ENCODE data around the gene PEF1.

The PEF1 gene

DNA sequence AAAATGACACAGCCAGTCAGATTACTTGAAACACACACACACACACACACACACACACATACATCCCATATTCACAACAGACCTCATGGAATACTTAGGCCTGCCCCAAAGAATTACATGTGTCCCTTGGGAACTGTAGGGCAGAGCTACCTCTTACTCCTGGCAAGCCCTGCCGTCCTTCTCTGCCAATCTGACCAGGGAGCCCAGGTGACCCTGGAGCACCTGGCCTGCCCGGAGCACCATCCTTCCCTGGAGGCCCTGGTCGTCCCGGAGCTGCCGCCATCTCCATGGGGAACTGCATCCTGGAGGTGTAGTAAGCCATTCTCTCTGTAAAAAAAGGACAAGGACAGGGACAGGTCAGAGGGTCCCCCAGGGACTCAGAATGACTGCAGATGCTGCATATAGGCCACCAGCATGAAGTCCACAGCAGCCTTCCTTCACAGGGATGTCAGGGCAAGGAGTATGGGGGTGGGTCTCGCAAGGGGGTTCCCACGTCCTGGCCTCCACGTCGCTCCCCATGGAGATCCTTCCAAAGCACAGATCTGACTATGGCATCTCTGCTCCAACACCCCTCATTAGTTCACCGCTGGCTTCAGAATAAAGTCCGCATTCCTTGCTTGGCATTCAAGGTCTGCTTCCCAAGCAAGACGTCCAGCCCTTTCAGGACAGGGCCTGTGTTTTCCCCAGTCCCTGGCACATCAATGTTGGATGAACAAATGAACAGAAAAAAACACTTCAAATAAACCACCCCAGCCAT is 9.2 kb upstream of the PEF1 start:
- TF ChIP-seq ZNF274 (IDR thresholded peaks at IDR 0.05; ENCODE audit: low read depth, low read length): no peak
- H3K4me3 ChIP-seq (ENCODE audit: low read length): no peak overlapping the region

DNA sequence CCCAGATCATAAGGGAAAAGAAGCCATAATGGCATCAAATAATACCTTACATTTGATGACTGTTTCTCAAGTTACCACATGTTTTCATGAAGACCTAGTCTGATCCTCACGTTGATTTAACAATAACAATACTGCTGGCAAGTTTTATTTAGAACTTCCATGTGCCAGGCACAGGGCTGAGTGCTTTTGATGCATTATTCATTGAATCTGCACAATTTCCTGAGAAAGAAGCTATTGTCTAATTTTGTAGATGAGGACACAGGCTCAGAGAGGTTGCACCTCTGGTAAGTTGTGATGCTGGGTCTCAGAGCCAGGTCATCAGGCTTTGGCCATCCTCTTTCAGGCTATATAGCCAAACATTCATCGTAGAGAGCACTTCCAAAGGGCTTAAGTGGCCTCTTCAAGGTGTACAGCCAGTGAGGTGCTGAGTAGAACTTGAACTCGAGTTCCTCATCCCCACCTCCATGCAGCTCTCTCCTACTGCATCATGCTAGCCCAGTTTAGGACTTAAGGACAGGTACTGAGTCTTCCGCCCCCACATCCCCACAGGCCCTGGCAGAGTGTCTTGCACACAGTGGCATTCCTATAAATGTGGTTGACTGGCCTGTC is 8.3 kb upstream of the PEF1 start:
- TF ChIP-seq ZNF274 (IDR thresholded peaks at IDR 0.05; ENCODE audit: low read depth, low read length): no peak
- no peak overlapping the region for H3K4me3 ChIP-seq (ENCODE audit: low read length)

DNA sequence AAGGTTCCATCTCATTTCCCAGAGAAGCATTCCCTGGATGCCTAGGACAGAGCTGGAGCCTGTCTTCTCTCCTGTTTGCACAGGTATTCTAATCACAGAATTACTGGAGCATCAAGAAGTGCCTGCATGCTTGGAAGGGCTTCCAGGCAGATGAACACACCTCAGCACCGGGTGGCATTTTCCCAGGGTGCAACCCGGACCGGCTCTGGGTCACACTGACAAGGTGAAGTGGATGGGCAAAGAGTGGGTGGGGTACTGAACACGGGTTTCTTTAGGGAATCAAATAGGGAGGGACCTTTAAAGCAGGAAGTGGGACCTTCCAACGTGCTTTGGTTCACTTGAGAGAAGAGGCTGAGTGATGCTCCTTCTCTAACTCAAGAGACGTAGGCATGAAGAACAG is 7.1 kb upstream of the PEF1 start:
- H3K4me3 ChIP-seq (ENCODE audit: low read length): no peak overlapping the region
- no peak for TF ChIP-seq ZNF274 (IDR thresholded peaks at IDR 0.05; ENCODE audit: low read depth, low read length)

DNA sequence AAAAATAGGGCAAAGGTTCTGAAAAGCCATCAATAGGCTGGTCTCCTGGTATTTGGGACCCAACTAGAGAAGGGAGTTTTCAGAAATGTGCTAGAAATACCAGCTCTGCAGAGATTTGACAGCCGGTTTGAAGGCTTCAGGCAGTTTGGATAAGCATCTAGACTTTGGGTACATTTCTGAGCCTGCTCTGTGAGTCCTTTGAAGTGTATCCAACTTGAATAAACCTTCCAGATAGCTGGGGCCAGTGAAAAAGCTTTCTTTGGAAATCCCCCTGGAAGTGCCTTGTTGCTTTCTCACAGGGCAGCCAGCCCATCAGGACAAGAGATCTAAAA is 6.4 kb upstream of the PEF1 start:
- no peak for TF ChIP-seq ZNF274 (IDR thresholded peaks at IDR 0.05; ENCODE audit: low read depth, low read length)
- no peak overlapping the region for H3K4me3 ChIP-seq (ENCODE audit: low read length)

DNA sequence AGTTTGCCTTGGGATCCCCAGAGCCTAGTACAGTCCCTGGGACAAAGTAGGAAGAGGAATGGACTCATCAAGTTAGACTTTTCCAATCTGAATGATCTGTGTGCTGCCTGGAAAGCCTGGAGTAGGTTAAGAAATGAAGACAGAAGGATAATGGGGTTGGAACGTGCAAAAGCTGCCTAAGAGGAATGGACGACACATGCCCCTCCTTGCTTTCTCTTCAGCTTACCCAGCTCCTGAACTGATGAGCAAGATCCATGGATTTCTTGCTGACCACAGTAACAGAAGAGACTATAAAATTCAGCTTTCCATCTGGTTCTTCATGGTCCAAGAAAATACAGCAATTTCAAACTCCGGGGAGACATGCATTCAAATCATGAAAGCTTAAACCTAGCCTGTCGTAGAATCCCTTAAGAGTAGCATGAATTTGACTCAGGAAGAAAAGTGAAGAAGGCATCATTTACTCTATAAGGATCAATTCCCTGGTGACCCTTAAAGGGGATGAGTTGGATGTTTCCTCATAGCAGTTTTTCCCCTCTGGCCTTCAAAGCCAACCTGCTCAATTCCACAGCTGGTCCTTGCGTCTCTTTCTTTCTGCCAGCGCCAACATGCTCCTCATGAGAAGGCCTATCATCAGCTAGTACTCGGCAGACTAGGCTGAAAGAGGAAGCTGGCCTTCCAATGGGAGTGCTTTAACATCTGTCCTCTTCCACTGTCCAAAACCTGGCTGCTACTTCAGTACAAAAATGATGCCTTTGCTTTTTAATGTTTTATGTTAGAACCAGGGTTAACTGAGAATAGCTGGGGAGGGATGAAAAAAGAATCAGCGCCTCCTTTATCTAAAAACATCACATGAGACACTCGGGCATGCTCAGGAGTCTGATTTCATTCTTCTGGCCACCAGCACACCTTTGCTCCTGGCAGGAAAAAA is 5.7 kb upstream of the PEF1 start:
- TF ChIP-seq ZNF274 (IDR thresholded peaks at IDR 0.05; ENCODE audit: low read depth, low read length): no peak
- H3K4me3 ChIP-seq (ENCODE audit: low read length): no peak overlapping the region

DNA sequence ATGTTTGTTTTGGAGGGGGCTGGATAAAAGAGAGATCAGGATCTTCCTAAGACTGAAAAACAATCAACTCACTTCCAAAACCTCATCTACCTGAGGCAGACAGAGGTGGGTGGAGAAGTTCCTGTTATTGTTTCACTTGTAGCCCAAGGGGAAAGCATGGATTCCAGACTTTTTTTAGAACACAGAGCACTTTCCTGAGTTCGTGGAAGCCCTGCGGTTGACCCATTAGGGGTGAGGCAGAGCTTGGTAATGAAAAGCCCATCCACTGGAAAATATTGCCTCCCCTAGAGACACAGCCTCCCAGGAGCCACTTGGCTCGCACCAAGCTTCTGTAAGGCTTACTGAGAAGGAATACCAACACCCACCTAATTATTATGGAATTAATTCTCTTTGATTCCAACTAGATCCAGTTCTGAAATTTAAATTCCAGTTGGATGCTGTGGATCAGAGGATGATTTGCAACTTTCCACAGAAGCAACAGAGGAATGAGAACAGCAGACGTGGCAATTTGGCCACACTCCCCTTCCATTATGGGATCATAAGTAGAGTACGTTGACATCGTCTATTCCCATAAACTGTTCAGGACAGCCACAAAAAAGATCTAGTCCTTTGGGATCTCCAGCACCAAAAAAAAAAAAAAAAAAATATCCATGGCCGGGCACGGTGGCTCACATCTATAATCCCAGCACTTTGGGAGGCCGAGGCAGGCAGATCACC is 4.1 kb upstream of the PEF1 start:
- H3K4me3 ChIP-seq (ENCODE audit: low read length): no peak overlapping the region
- no peak for TF ChIP-seq ZNF274 (IDR thresholded peaks at IDR 0.05; ENCODE audit: low read depth, low read length)

DNA sequence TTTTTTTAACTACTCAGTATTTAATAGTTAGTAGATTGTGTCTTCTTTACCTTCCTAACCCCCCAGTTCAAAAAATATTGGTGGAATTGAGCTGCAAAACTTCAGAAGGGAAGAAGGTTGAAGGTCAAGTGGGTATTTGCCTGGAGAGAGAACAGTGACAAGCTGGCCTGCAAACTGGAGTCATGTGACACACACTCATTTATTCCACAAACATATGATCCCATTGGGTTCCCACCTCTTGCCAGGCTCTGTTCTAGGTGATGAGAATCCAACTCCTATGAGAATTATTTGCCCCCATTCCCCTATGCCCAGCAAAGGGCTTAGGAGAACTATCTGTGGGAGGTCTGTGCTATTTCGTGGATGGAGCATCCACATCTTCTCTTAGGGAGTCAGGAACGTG is 3.5 kb upstream of the PEF1 start:
- H3K4me3 ChIP-seq (ENCODE audit: low read length): no peak overlapping the region
- no peak for TF ChIP-seq ZNF274 (IDR thresholded peaks at IDR 0.05; ENCODE audit: low read depth, low read length)

DNA sequence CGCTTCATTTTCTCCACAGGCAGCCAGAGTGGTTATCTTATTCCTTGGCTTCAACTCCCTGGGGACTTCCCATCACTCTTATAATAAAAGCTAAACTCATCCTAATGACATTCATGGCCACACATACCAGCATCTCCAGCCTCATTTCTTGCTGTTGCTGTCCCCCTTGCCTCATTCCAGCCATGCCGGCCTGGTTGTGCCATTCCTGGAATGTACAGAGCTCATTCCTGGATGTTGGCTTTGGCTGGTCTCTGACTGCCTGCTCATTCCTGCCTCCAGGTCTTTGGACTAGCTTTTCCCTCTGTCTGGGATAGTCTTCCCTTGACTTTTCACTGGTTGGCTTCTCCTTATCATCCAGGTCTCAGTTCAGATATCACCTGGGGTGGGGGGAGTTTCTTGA is 2.4 kb upstream of the PEF1 start:
- no peak for TF ChIP-seq ZNF274 (IDR thresholded peaks at IDR 0.05; ENCODE audit: low read depth, low read length)
- no peak overlapping the region for H3K4me3 ChIP-seq (ENCODE audit: low read length)

DNA sequence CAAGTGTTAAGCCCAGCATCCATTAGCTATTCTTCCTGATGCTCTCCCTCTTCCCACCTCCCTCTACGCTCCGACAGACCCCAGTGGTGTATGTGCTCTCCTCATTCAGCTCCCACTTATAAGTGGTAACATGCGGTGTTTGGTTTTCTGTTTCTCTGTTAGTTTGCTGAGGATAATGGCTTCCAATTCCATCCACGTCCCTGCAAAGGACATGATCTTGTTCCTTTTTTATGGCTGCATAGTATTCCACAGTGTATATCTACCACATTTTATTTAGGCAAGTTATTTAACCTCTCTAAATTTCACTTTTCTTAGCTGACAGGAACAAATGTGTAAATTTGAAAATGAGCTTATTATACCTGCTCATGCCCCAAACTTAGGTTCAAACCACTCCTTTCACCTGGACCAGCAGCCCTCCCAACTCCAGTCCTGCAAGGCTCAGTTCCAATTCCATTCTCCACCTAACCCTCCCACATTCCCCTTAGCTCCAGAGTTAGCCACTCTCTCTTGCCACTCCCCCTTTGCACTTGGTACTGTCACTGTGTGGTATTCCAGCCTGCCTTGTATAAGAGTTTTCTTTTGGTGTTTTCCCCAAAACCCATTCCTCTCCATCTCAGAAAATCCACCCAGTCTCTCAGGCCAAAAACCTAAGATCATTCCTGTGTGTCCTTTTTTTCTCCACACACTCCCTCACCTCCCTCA is 1.7 kb upstream of the PEF1 start:
- no peak for TF ChIP-seq ZNF274 (IDR thresholded peaks at IDR 0.05; ENCODE audit: low read depth, low read length)
- no peak overlapping the region for H3K4me3 ChIP-seq (ENCODE audit: low read length)

DNA sequence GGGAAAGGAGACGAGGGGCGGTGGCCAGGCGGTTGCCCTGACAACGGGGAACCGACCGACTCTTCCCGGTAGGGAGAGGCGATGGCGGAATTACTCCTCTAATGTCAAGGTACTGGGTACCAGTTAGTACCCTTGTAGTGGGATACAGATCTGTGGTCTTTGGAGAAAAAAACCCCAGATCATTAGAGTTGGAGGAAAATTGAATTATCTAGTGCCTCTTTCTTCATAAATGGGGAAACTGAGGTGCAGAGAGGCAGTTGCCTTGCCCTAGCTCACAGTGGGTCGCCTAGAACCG is 545 bp upstream of the PEF1 start:
- TF ChIP-seq ZNF274 (IDR thresholded peaks at IDR 0.05; ENCODE audit: low read depth, low read length): no peak
- peak overlapping the region; percentile 93 for H3K4me3 ChIP-seq (ENCODE audit: low read length)

DNA sequence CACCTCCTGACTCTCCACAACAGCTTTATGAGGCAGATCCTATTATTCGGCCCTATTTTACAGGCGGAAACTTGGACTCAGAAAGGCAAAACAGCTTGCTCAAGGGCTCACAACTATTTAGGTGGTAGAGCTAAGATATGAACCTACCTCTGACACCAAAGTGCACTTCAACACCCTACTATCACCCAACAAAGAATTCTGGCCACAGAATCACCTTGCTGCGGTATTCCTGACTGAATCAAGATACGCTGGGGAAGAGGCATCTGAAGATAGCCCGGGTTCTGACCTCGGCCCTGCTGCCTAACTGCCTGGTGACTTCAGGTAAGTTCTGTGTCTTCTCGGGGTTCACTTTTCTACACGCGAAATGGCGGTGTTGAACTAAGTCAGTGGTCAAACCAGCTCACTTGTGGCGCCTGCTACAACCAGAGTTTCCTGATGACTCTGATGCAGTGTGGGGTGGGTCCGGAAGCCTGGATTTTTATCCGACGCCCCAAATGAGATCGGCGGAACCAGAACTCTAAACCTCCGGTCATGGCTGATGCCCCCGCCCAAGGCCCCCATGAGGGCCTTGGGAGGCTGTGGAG is 608 bp downstream of the PEF1 start:
- peak overlapping the region; percentile 93 for H3K4me3 ChIP-seq (ENCODE audit: low read length)
- TF ChIP-seq ZNF274 (IDR thresholded peaks at IDR 0.05; ENCODE audit: low read depth, low read length): no peak

DNA sequence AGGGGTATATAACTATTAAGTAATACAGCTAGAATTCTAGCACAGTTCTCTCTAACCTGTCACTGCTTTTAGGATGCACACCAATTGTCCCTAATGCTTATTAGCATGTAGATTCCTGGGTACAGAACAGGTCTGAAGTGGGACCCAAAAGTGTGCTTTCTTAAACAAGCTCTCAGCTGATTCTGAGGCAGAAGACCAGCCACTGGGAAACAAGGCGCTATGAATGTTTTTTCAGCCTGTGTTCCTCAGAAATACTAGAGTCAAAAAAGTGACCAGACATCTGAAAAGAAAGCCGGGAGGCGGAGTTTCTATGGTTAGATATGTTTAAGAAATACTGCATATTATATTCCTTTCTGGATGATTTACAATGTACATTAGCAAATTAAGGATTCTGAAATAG is 1.8 kb downstream of the PEF1 start:
- H3K4me3 ChIP-seq (ENCODE audit: low read length): no peak overlapping the region
- no peak for TF ChIP-seq ZNF274 (IDR thresholded peaks at IDR 0.05; ENCODE audit: low read depth, low read length)

DNA sequence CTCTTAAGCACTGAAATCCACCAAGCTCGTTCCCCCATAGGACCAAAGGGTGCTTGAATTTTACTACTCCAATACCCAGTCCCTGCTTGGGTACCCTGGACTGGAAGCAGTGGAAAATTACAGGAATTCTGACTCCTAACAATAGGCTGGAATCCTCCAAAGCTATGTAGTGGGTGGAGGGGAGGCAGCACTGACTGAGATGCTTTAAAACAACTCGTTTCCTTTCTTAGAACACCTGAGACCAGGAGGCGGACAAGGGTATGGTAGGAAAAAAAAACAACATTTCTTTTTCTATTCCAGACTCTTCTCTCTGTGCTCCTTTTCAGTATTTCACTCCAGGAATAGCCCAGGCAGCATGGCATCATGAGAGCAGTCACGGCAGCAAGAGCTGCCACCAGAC is 2.3 kb downstream of the PEF1 start:
- TF ChIP-seq ZNF274 (IDR thresholded peaks at IDR 0.05; ENCODE audit: low read depth, low read length): no peak
- H3K4me3 ChIP-seq (ENCODE audit: low read length): no peak overlapping the region

DNA sequence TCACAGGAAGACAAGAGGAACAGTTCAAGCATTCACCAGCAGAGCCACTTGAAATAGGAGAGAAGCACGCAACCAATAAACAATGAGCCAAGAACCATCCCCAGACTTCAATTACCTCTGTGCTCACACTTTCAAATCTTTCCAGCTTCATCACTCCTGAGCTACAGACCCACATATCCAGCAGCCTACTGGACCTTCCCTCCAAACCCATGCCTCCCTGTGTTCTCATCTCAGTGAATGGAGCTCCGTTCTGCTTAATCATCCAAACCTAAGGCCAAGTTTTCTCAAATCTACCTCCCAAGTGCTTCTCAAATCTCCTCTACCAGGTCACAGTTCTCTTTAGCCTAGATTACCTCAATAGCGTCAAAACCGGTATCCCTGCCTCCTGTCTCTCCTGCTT is 3.7 kb downstream of the PEF1 start:
- no peak for TF ChIP-seq ZNF274 (IDR thresholded peaks at IDR 0.05; ENCODE audit: low read depth, low read length)
- H3K4me3 ChIP-seq (ENCODE audit: low read length): no peak overlapping the region
